Thymus (tissue), 11 donors: ENCODE results near the gene RETREG3. TPM values are rescaled to one million over a fixed set of nuclear protein-coding genes. Genes with fewer than 3 reads are reported as not detected.
"Not testable (repeated sequence)": the region's sequence is repeated elsewhere in the genome, so short reads cannot be mapped to it uniquely, and the experiment has no call there.

Experiments
- DNase-seq, 9 donors: peaks; one replicate each; pipeline ENCODE4 v3.0.0-alpha.2; 2013; ENCODE audit warnings: low spot score in 9 of 9, low read depth in 6 of 9, missing footprints in 1 of 9
- H3K27ac ChIP-seq, 2 donors: one replicate each; pipeline ENCODE4 v1.5.1; 2013; ENCODE audit warnings: control low read depth in 1 of 2, low read depth in 1 of 2, low read length in 1 of 2, mild to moderate bottlenecking in 1 of 2, moderate library complexity in 1 of 2
- H3K27me3 ChIP-seq, 2 donors: one replicate each; pipeline ENCODE4 v1.5.1; 2013; ENCODE audit warnings: low read length in 1 of 2; ENCODE audit not compliant: control insufficient read depth in 2 of 2, insufficient read depth in 1 of 2
- H3K36me3 ChIP-seq, 2 donors: one replicate each; pipeline ENCODE4 v1.5.1; 2013; ENCODE audit warnings: low read length in 1 of 2, mild to moderate bottlenecking in 1 of 2, moderate library complexity in 1 of 2; ENCODE audit not compliant: control insufficient read depth in 2 of 2, insufficient read depth in 2 of 2
- H3K4me1 ChIP-seq, 2 donors: one replicate each; pipeline ENCODE4 v1.5.1; 2013; ENCODE audit warnings: low read length in 2 of 2; ENCODE audit not compliant: control insufficient read depth in 2 of 2, insufficient read depth in 2 of 2
- H3K4me3 ChIP-seq, 2 donors: one replicate each; pipeline ENCODE4 v1.5.1; 2013; ENCODE audit warnings: low read length in 2 of 2, control low read depth in 1 of 2, mild to moderate bottlenecking in 1 of 2
- H3K9me3 ChIP-seq, 2 donors: one replicate each; pipeline ENCODE4 v1.5.1; 2013; ENCODE audit warnings: low read length in 1 of 2, mild to moderate bottlenecking in 1 of 2; ENCODE audit not compliant: control insufficient read depth in 2 of 2, insufficient read depth in 1 of 2
- WGBS: extraction: QIAGEN DNeasy Blood & Tissue Kit; methylation state at CpG from one replicate; pipeline ENCODE4 v1.1.7; 2013; 5-methylcytosine and 5-hydroxymethylcytosine counted together
- polyA plus RNA-seq: library from polyadenylated mRNA; stranded (reverse); fragments of 200-250 nt; gene quantifications from one replicate; pipeline ENCODE4 v1.2.3, GENCODE V29; 2013
- total RNA-seq: library from RNA; stranded (reverse); fragments of 120-200 nt; gene quantifications from one replicate; pipeline ENCODE4 v1.2.4, GENCODE V29; 2013
- donor health status: healthy.

The RETREG3 gene
- total and polyA plus RNA-seq, 2 donors: 33.7 to 40.0 TPM

- Histone ChIP-seq H3K9me3 (no peaks in the 10 kb centered on the region), H3K4me1 (peaks cover 14 to 20% of the 10 kb centered on the region in 2 donors), H3K36me3 (peaks cover 22 to 24% of the 10 kb centered on the region in 2 donors), H3K4me3 (no peak overlapping the region), H3K27ac (peak overlapping the region; percentile 36 to 46), H3K27me3 (no peaks in the 10 kb centered on the region)
- DNase-seq: peak in 3 of 9 donors; percentile 16 to 44 (median 17)
- 53% methylated on average over 9 of the region's 9 CpGs for WGBS
These were observed 9.4 kb upstream of the RETREG3 start for GRCh38 chr17:42618442-42619150.

GRCh38 chr17:42617956-42618431 is 8.8 kb upstream of the RETREG3 start:
- peaks cover 28 to 30% of the 10 kb centered on the region in 2 donors for H3K36me3 ChIP-seq
- DNase-seq: peak in 5 of 9 donors; percentile 13 to 66 (median 36)
- no peak overlapping the region for H3K4me3 ChIP-seq
- peaks cover 14 to 20% of the 10 kb centered on the region in 2 donors for H3K4me1 ChIP-seq
- 54% methylated on average over 4 of the region's 4 CpGs for WGBS
- no peaks in the 10 kb centered on the region for H3K27me3 ChIP-seq
- H3K27ac ChIP-seq: peak overlapping the region; percentile 42 to 60
- no peaks in the 10 kb centered on the region for H3K9me3 ChIP-seq

DNA sequence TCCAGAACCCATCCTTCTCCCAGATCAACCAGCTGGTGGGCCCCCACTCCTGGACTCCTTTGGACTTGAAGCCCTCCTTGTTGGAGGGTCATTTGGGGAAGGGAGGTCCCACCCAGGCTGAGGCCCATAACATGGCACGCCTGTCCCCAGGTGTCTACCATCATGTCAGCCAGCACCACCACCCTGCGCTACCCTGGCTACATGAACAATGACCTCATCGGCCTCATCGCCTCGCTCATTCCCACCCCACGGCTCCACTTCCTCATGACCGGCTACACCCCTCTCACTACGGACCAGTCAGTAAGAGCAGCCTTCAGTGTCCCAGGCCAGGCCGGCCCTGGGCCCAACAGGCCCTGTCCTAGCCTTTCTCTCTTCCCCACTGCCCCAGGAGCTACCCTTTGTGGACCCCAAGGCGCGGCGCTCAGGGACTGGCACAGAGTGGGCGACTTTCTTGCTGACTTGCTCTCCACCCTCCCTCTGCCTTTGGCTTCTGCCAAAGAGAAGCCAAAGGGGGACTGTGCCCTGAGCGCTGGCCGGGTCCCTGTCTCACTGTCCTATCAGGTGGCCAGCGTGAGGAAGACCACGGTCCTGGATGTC is 4.6 kb upstream of the RETREG3 start:
- no peak for DNase-seq
- no peak overlapping the region for H3K27ac ChIP-seq
- H3K36me3 ChIP-seq: peaks cover 40 to 41% of the 10 kb centered on the region in 2 donors
- peaks cover 16 to 19% of the 10 kb centered on the region in 2 donors for H3K4me1 ChIP-seq
- H3K9me3 ChIP-seq: no peaks in the 10 kb centered on the region
- H3K27me3 ChIP-seq: peaks cover 0 to 2% of the 10 kb centered on the region in 2 donors
- WGBS: 98% methylated on average over 17 of the region's 17 CpGs
- H3K4me3 ChIP-seq: no peak overlapping the region

GRCh38 chr17:42612013-42612412 is 2.8 kb upstream of the RETREG3 start:
- WGBS: 96% methylated on average over 4 of the region's 4 CpGs

DNA sequence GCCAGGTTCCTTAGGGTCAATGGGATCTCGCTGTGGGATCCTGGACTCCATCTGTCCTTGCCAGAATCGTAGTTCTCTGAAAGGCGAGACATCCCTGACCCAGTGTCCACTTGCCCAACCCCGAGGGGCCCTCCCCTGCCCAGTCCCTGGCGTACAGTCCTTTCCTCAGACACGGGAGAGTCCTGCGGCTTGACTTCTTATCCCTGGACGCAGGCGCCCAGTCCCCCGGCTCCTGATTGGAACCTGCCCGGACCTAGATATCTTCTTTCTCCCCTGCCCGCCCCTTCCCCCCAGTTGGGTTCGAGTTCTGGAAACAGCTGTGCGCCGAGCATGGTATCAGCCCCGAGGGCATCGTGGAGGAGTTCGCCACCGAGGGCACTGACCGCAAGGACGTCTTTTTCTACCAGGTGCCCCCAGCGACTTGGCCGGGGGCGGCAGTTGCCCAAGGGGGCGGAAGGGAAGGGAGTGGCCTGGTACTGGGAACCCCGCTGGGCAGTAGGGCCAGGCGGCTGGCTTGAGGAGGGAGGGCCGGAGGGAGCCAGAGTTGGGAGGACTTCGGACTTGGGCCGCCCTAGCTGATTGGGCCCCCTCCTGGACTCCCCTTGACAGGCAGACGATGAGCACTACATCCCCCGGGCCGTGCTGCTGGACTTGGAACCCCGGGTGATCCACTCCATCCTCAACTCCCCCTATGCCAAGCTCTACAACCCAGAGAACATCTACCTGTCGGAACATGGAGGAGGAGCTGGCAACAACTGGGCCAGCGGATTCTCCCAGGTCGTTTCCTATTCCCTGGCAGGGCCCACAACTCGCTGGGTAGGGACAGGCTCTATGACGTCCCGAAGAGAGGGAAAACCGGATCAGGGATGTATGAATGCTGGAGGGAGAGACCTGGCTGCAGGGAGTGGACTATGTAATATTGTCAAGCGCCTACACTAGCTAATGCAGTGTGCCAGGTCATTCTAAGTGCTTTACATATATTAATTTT is 934 bp upstream of the RETREG3 start:
- 23% methylated on average over 35 of the region's 42 CpGs for WGBS
- not testable (repeated sequence) for DNase-seq, H3K9me3 ChIP-seq, H3K27me3 ChIP-seq
- peaks cover 11 to 14% of the 10 kb centered on the region in 2 donors for H3K4me1 ChIP-seq
- peak overlapping the region; percentile 55 to 75 for H3K27ac ChIP-seq
- H3K36me3 ChIP-seq: peaks cover 31 to 32% of the 10 kb centered on the region in 2 donors
- peak overlapping the region; percentile 72 to 92 for H3K4me3 ChIP-seq

More at GRCh38 chr17:42612013-42612412, 2.8 kb upstream of the RETREG3 start:
- no peak overlapping the region for H3K27ac ChIP-seq
- H3K36me3 ChIP-seq: peaks cover 40 to 41% of the 10 kb centered on the region in 2 donors
- H3K9me3 ChIP-seq: no peaks in the 10 kb centered on the region
- peaks cover 10% of the 10 kb centered on the region in 2 donors for H3K4me1 ChIP-seq
- H3K4me3 ChIP-seq: no peak overlapping the region
- peaks cover 0 to 2% of the 10 kb centered on the region in 2 donors for H3K27me3 ChIP-seq
- DNase-seq: no peak

DNA sequence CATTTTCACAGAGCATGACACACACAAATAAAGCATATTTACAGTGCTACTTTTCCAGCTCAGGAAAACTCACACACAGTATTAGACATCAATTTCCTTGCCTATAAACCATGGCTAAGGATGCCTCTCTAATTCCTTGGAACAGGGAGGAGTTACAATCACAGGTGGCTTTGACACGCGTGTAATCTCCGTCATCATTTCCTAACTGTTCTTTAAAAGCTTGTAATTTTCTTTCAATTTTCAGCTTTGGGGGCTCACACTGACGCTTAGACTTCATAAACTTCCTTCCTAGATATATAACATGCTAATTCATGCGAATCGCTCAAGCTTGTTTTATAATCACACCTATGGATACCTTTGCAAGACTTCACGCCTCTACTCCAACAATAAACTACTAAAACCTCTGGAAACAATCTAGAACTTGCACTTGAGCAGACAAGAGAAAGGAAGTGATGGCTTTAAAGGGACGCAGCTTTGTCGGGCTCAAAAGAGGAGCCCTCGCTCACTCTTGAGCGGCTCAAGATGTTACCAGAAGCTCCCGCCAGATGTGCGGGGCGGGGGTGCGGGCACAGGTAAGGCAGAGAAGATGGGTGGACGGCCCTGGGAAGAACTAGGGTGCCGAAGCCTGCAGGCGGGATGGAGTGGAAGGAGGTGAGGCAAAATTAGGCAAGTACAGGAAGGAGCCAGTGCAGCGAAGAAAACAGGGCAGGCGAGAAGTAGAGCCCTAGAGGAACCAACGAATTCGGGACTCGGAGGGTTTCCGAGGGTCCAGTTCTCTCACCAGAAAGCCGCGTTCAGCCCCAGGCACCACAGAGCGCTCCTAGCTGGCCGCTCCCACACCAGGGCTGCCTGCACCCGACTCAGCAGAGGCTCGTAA is 631 bp downstream of the RETREG3 start:
- under 1% methylated on average over 30 of the region's 30 CpGs for WGBS
- DNase-seq: peak in 5 of 9 donors; percentile 15 to 63 (median 27)

GRCh38 chr17:42607769-42608168 is 1.4 kb downstream of the RETREG3 start:
- Histone ChIP-seq H3K36me3 (peaks cover 8 to 25% of the 10 kb centered on the region in 2 donors), H3K4me1 (peaks cover 11 to 14% of the 10 kb centered on the region in 2 donors), H3K4me3 (peak overlapping the region; percentile 72 to 98), H3K9me3 (no peaks in the 10 kb centered on the region), H3K27ac (no peak overlapping the region), H3K27me3 (peaks cover 0 to 2% of the 10 kb centered on the region in 2 donors)
- no peak for DNase-seq
- 86% methylated on average over 3 of the region's 3 CpGs for WGBS

More for the DNA sequence above, 631 bp downstream of the RETREG3 start:
- no peaks in the 10 kb centered on the region for H3K9me3 ChIP-seq
- peak overlapping the region; percentile 72 to 98 for H3K4me3 ChIP-seq
- H3K4me1 ChIP-seq: peaks cover 11 to 14% of the 10 kb centered on the region in 2 donors
- H3K27me3 ChIP-seq: peaks cover 0 to 2% of the 10 kb centered on the region in 2 donors
- peaks cover 16 to 26% of the 10 kb centered on the region in 2 donors for H3K36me3 ChIP-seq
- H3K27ac ChIP-seq: peak overlapping the region; percentile 91 to 93

DNA sequence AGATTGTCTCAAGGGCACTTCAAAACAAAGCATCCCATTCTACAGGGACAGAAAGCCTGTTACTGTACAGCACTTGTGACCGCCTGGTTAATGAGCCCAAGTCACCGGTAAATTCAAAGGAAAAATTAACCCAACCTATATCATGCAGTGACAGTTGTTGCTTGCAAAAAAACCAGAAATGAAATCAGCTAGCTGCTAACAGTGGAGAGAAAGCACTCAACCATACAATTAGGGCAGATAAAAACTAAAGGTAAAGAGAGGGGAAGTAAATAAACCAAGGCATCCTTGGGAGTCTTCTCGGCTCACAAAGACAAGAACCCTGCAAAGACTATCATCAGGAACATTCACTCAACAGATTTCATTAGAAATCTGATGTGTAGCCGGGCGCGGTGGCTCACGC is 5.9 kb downstream of the RETREG3 start:
- Histone ChIP-seq H3K27me3 (no peaks in the 10 kb centered on the region), H3K4me3 (no peak overlapping the region), H3K9me3 (no peaks in the 10 kb centered on the region), H3K36me3 (peaks cover 6 to 24% of the 10 kb centered on the region in 2 donors), H3K27ac (no peak overlapping the region), H3K4me1 (peaks cover 8 to 11% of the 10 kb centered on the region in 2 donors)
- no peak for DNase-seq
- WGBS: 97% methylated on average over 7 of the region's 7 CpGs
